GM23338 (cell line): ENCODE measurements around the gene PRMT1. TPM values are rescaled to one million over a fixed set of nuclear protein-coding genes. Genes with fewer than 3 reads are reported as not detected.

Experiments used
- ATAC-seq: fragments of 200-7000 bp; cut with Tn5 transposase; 3 replicates; pipeline ENCODE4 v1.9.1; 2020
- DNase-seq: peaks from one replicate; pipeline ENCODE4 v3.0.0-alpha.2; 2015; ENCODE audit warnings: low spot score
- H2AFZ ChIP-seq: fragments of 200-600 bp; sonication (generic); 2 replicates; pipeline ENCODE4 v1.8.0; 2016; ENCODE audit warnings: antibody characterized with exemption, mild to moderate bottlenecking, moderate library complexity
- H3F3A ChIP-seq: fragments of 200-600 bp; sonication (generic); replicated peaks from 2 replicates; pipeline ENCODE4 v1.8.0; 2017; ENCODE audit warnings: antibody characterized with exemption, mixed run types, low read depth
- H3K27ac ChIP-seq: fragments of 200-600 bp; sonication (generic); 2 replicates; pipeline ENCODE4 v1.6.1; 2016; ENCODE audit warnings: low read depth
- H3K27me3 ChIP-seq: fragments of 200-600 bp; sonication (generic); 2 replicates; pipeline ENCODE4 v1.8.0; 2016; ENCODE audit warnings: mild to moderate bottlenecking, mixed run types, moderate library complexity; ENCODE audit not compliant: insufficient read depth
- H3K36me3 ChIP-seq: fragments of 200-600 bp; sonication (generic); 2 replicates; pipeline ENCODE4 v1.8.0; 2016; ENCODE audit warnings: mild to moderate bottlenecking; ENCODE audit not compliant: insufficient read depth
- H3K4me1 ChIP-seq: fragments of 200-600 bp; sonication (generic); 2 replicates; pipeline ENCODE4 v1.8.0; 2016; ENCODE audit warnings: mild to moderate bottlenecking, moderate library complexity; ENCODE audit not compliant: insufficient read depth
- H3K4me2 ChIP-seq: fragments of 200-600 bp; sonication (generic); 2 replicates; pipeline ENCODE4 v1.7.1; 2017; ENCODE audit warnings: mixed run types
- H3K4me3 ChIP-seq: fragments of 200-600 bp; sonication (generic); 2 replicates; pipeline ENCODE4 v1.6.1; 2016; ENCODE audit warnings: mixed run types
- H3K79me2 ChIP-seq: fragments of 200-600 bp; sonication (generic); replicated peaks from 2 replicates; pipeline ENCODE4 v1.8.0; 2017; ENCODE audit warnings: mild to moderate bottlenecking; ENCODE audit not compliant: insufficient read depth
- H3K9me2 ChIP-seq: fragments of 200-600 bp; sonication (generic); 2 replicates; pipeline ENCODE4 v1.8.0; 2017; ENCODE audit not compliant: insufficient read depth
- H4K20me1 ChIP-seq: fragments of 200-600 bp; sonication (generic); replicated peaks from 2 replicates; pipeline ENCODE4 v1.8.0; 2017; ENCODE audit warnings: mild to moderate bottlenecking; ENCODE audit not compliant: insufficient read depth
- H3K27ac Mint-ChIP-seq: 2 replicates; pipeline ENCODE4 v1.8.0; 2020; ENCODE audit warnings: inconsistent platforms, mild to moderate bottlenecking, moderate library complexity, mixed read lengths
- H3K27me3 Mint-ChIP-seq: 3 replicates; pipeline ENCODE4 v1.8.0; 2022; ENCODE audit warnings: low read depth, mild to moderate bottlenecking, moderate library complexity, mixed read lengths, inconsistent platforms; ENCODE audit not compliant: insufficient read depth, poor library complexity
- H3K36me3 Mint-ChIP-seq: 3 replicates; pipeline ENCODE4 v1.8.0; 2021; ENCODE audit warnings: low read depth, mild to moderate bottlenecking, inconsistent platforms, moderate library complexity, mixed read lengths
- H3K4me1 Mint-ChIP-seq: 3 replicates; pipeline ENCODE4 v1.8.0; 2020; ENCODE audit warnings: mild to moderate bottlenecking, inconsistent platforms, mixed read lengths
- H3K4me3 Mint-ChIP-seq: 3 replicates; pipeline ENCODE4 v1.8.0; 2021; ENCODE audit warnings: moderate library complexity, mild to moderate bottlenecking, inconsistent platforms, mixed read lengths
- H3K9me3 Mint-ChIP-seq: 3 replicates; pipeline ENCODE4 v1.8.0; 2020; ENCODE audit warnings: moderate library complexity, mild to moderate bottlenecking, inconsistent platforms, mixed read lengths
- CREB1 ChIP-seq: fragments of 250-450 bp; sonication (Bioruptor Pico); IDR thresholded peaks from 2 replicates; pipeline ENCODE4 v1.5.0; 2020; ENCODE audit warnings: low read depth, mild to moderate bottlenecking, moderate library complexity
- ETS1 ChIP-seq: IDR thresholded peaks from 2 replicates; pipeline ENCODE4 v1.6.1; 2016; ENCODE audit warnings: antibody characterized with exemption
- EZH2 ChIP-seq: fragments of 200-600 bp; sonication (generic); IDR thresholded peaks from one replicate; pipeline ENCODE4 v1.8.0; 2017; ENCODE audit warnings: antibody characterized with exemption, mild to moderate bottlenecking, low read depth; ENCODE audit not compliant: unreplicated experiment
- EZH2phosphoT487 ChIP-seq: fragments of 200-600 bp; sonication (generic); IDR thresholded peaks from one replicate; pipeline ENCODE4 v1.8.1; 2018; ENCODE audit warnings: antibody characterized with exemption; ENCODE audit not compliant: unreplicated experiment
- JUNB ChIP-seq: IDR thresholded peaks from one replicate; pipeline ENCODE4 v1.6.1; 2016; ENCODE audit warnings: antibody characterized with exemption; ENCODE audit not compliant: unreplicated experiment
- NANOG ChIP-seq: IDR thresholded peaks from 2 replicates; pipeline ENCODE4 v1.6.1; 2016; ENCODE audit warnings: antibody characterized with exemption, borderline replicate concordance
- POLR2AphosphoS5 ChIP-seq: IDR thresholded peaks from 2 replicates; pipeline ENCODE4 v1.6.1; 2016; ENCODE audit warnings: antibody characterized with exemption, low read depth
- REST ChIP-seq: IDR thresholded peaks from one replicate; pipeline ENCODE4 v1.6.1; 2018; ENCODE audit warnings: antibody characterized with exemption; ENCODE audit not compliant: unreplicated experiment
- ZNF331 ChIP-seq: fragments of 250-450 bp; sonication (Bioruptor Pico); IDR thresholded peaks from 2 replicates; pipeline ENCODE4 v1.5.0; 2020; ENCODE audit warnings: low read depth, mild to moderate bottlenecking, moderate library complexity
- ZNF462 ChIP-seq: fragments of 250-450 bp; sonication (Bioruptor Pico); IDR thresholded peaks from 2 replicates; pipeline ENCODE4 v1.5.0; 2020; ENCODE audit warnings: mild to moderate bottlenecking, moderate library complexity
- polyA plus RNA-seq: library from polyadenylated mRNA; unstranded; fragments of >200 nt; fragmentation: Nextera tagmentation; extraction: Ambion mirVana; gene quantifications from 2 replicates; pipeline ENCODE4 v1.2.1, GENCODE V29; 2016
- total RNA-seq: library from RNA; depleted of rRNA; stranded (reverse); fragments of >200 nt; shearing (Covaris generic); gene quantifications from 2 replicates; pipeline ENCODE4 v1.2.3, GENCODE V29; 2014

The PRMT1 gene
- total and polyA plus RNA-seq, 2 experiments from 2014 or later: 590 to 700 TPM

- H3K27ac ChIP-seq: no peak overlapping the region
- ATAC-seq (no peak; the same call in 2 of the 3 replicates), DNase-seq (peak; percentile 31)
- no peaks in the 10 kb centered on the region for H3K27me3 ChIP-seq
- Mint-ChIP-seq H3K27me3 (peaks cover 6% of the 10 kb centered on the region), H3K4me1 (peaks cover 7% of the 10 kb centered on the region), H3K4me3 (no peak overlapping the region), H3K9me3 (no peaks in the 10 kb centered on the region), H3K27ac (no peak overlapping the region), H3K36me3 (peaks cover 55% of the 10 kb centered on the region)
- H3K4me1 ChIP-seq: no peaks in the 10 kb centered on the region
- no peak for TF ChIP-seq REST
- no peak for TF ChIP-seq EZH2phosphoT487
- no peak for TF ChIP-seq ZNF462
- TF ChIP-seq EZH2: no peak
- TF ChIP-seq ETS1: no peak
- TF ChIP-seq ZNF331: no peak
- no peak for TF ChIP-seq POLR2AphosphoS5
- no peak for TF ChIP-seq JUNB
- no peak for TF ChIP-seq CREB1 (CRISPR knock-in tag)
- TF ChIP-seq NANOG: no peak
- no peak overlapping the region for H3K4me3 ChIP-seq
- H3K9me2 ChIP-seq: no peaks in the 10 kb centered on the region
- no peaks in the 10 kb centered on the region; the same call in none of the 2 replicates for H4K20me1 ChIP-seq
- peaks cover 13% of the 10 kb centered on the region for H3K36me3 ChIP-seq
- no peaks in the 10 kb centered on the region; the same call in 1 of the 2 replicates for H3F3A ChIP-seq
- H3K79me2 ChIP-seq: no peaks in the 10 kb centered on the region
- no peak overlapping the region for H2AFZ ChIP-seq
- H3K4me2 ChIP-seq: no peak overlapping the region
Observed at GRCh38 chr19:49651820-49652550, 25.1 kb upstream of the PRMT1 start.
